ENCODE results near the gene GALNT2.

GALNT2 gene

GRCh38 chr1:230117694-230118093, 50.7 kb downstream of the GALNT2 start:
- H2BK15ac ChIP-seq (ENCODE audit: low read length), result no peak overlapping the region
- H3K23ac ChIP-seq (ENCODE audit: low read depth, low read length, poor library complexity), result no peak overlapping the region
- peaks cover 0 to 4% of the 10 kb centered on the region in 2 donors for H3K9me3 ChIP-seq (replicated peaks in 1 of 2; ENCODE audit: control insufficient read depth in 2 of 2, insufficient read depth in 1 of 2, low read depth in 1 of 2, low read length in 2 of 2)
- H2AK5ac ChIP-seq (ENCODE audit: low read depth, low read length), result no peak overlapping the region
- no CpG with 5 or more reads among the region's 6 CpGs for WGBS, 2 donors (ENCODE audit: extremely low coverage in 2 of 2, insufficient read length in 2 of 2, insufficient replicate concordance in 1 of 2)
- H3K9ac ChIP-seq (ENCODE audit: low read depth, low read length, poor library complexity), result no peak overlapping the region
- no peak overlapping the region for H3K27ac ChIP-seq (replicated peaks; ENCODE audit: low read length)
- peaks cover 0 to 25% of the 10 kb centered on the region in 2 donors for H3K36me3 ChIP-seq (replicated peaks in 1 of 2; ENCODE audit: control insufficient read depth in 2 of 2, insufficient read depth in 2 of 2, low read length in 2 of 2)
- H2BK12ac ChIP-seq (ENCODE audit: low read length), result no peak overlapping the region
- H2BK5ac ChIP-seq (ENCODE audit: low read length), result no peak overlapping the region
- H3K14ac ChIP-seq (ENCODE audit: low read length), result no peak overlapping the region
- DNase-seq (ENCODE audit: low spot score), result no peak
- no peak overlapping the region for H3K4ac ChIP-seq (ENCODE audit: low read length)
- no peak overlapping the region for H3K4me2 ChIP-seq (ENCODE audit: insufficient read depth, low read length, poor library complexity, severe bottlenecking)
- H3K27me3 ChIP-seq (ENCODE audit: control insufficient read depth in 3 of 3, insufficient read depth in 3 of 3, low read depth in 1 of 3, low read length in 3 of 3), result no peaks in the 10 kb centered on the region
- no peak overlapping the region for H2AFZ ChIP-seq (ENCODE audit: low read length)
- peaks cover 1% of the 10 kb centered on the region for H3K79me1 ChIP-seq (ENCODE audit: low read depth, low read length)
- H2BK120ac ChIP-seq (ENCODE audit: low read depth, low read length), result no peak overlapping the region
- H3K18ac ChIP-seq (ENCODE audit: low read length), result no peak overlapping the region
- no peak overlapping the region for H4K8ac ChIP-seq (ENCODE audit: low read depth, low read length)
- no peak overlapping the region for H4K91ac ChIP-seq (ENCODE audit: low read depth, low read length, poor library complexity)
- no peak overlapping the region for H3K4me3 ChIP-seq (ENCODE audit: low read length in 2 of 2)
- H3K4me1 ChIP-seq (ENCODE audit: control insufficient read depth in 2 of 2, insufficient read depth in 1 of 2, low read depth in 1 of 2, low read length in 2 of 2), result peaks cover 9 to 15% of the 10 kb centered on the region in 2 donors

GRCh38 chr1:230119340-230119739, 52.3 kb downstream of the GALNT2 start:
- H3K27me3 ChIP-seq (ENCODE audit: control insufficient read depth in 3 of 3, insufficient read depth in 3 of 3, low read depth in 1 of 3, low read length in 3 of 3), result no peaks in the 10 kb centered on the region
- no peak overlapping the region for H3K4me2 ChIP-seq (ENCODE audit: insufficient read depth, low read length, poor library complexity, severe bottlenecking)
- H3K27ac ChIP-seq (replicated peaks; ENCODE audit: low read length), result no peak overlapping the region

GRCh38 chr1:230120289-230120920, 53.4 kb downstream of the GALNT2 start:
- Histone ChIP-seq H3K79me1 (ENCODE audit: low read depth, low read length) (peaks cover 1% of the 10 kb centered on the region), H3K14ac (ENCODE audit: low read length) (no peak overlapping the region), H2AK5ac (ENCODE audit: low read depth, low read length) (no peak overlapping the region), H3K9me3 (replicated peaks in 1 of 2; ENCODE audit: control insufficient read depth in 2 of 2, insufficient read depth in 1 of 2, low read depth in 1 of 2, low read length in 2 of 2) (peaks cover 0 to 4% of the 10 kb centered on the region in 2 donors), H3K27me3 (ENCODE audit: control insufficient read depth in 3 of 3, insufficient read depth in 3 of 3, low read depth in 1 of 3, low read length in 3 of 3) (no peaks in the 10 kb centered on the region), H3K27ac (replicated peaks; ENCODE audit: low read length) (no peak overlapping the region), H3K4ac (ENCODE audit: low read length) (no peak overlapping the region), H2BK5ac (ENCODE audit: low read length) (no peak overlapping the region), H2BK120ac (ENCODE audit: low read depth, low read length) (no peak overlapping the region), H3K4me3 (ENCODE audit: low read length in 2 of 2) (no peak overlapping the region), H4K8ac (ENCODE audit: low read depth, low read length) (no peak overlapping the region), H2BK15ac (ENCODE audit: low read length) (no peak overlapping the region), H4K91ac (ENCODE audit: low read depth, low read length, poor library complexity) (no peak overlapping the region), H2AFZ (ENCODE audit: low read length) (no peak overlapping the region), H3K36me3 (replicated peaks in 1 of 2; ENCODE audit: control insufficient read depth in 2 of 2, insufficient read depth in 2 of 2, low read length in 2 of 2) (peaks cover 0 to 12% of the 10 kb centered on the region in 2 donors), H3K9ac (ENCODE audit: low read depth, low read length, poor library complexity) (no peak overlapping the region), H3K18ac (ENCODE audit: low read length) (no peak overlapping the region), H3K4me1 (ENCODE audit: control insufficient read depth in 2 of 2, insufficient read depth in 1 of 2, low read depth in 1 of 2, low read length in 2 of 2) (peaks cover 3 to 18% of the 10 kb centered on the region in 2 donors), H2BK12ac (ENCODE audit: low read length) (no peak overlapping the region), H3K4me2 (ENCODE audit: insufficient read depth, low read length, poor library complexity, severe bottlenecking) (no peak overlapping the region), H3K23ac (ENCODE audit: low read depth, low read length, poor library complexity) (no peak overlapping the region)
- no CpG with 5 or more reads among the region's 14 CpGs for WGBS, 2 donors (ENCODE audit: extremely low coverage in 2 of 2, insufficient read length in 2 of 2, insufficient replicate concordance in 1 of 2)
- DNase-seq (ENCODE audit: low spot score), result no peak

More at GRCh38 chr1:230119340-230119739, 52.3 kb downstream of the GALNT2 start:
- Histone ChIP-seq H3K4me3 (ENCODE audit: low read length in 2 of 2) (no peak overlapping the region), H2AK5ac (ENCODE audit: low read depth, low read length) (no peak overlapping the region), H3K18ac (ENCODE audit: low read length) (no peak overlapping the region), H3K9ac (ENCODE audit: low read depth, low read length, poor library complexity) (no peak overlapping the region), H3K4ac (ENCODE audit: low read length) (no peak overlapping the region), H3K14ac (ENCODE audit: low read length) (no peak overlapping the region), H2AFZ (ENCODE audit: low read length) (no peak overlapping the region), H4K91ac (ENCODE audit: low read depth, low read length, poor library complexity) (no peak overlapping the region), H2BK120ac (ENCODE audit: low read depth, low read length) (no peak overlapping the region), H2BK12ac (ENCODE audit: low read length) (no peak overlapping the region), H3K9me3 (replicated peaks in 1 of 2; ENCODE audit: control insufficient read depth in 2 of 2, insufficient read depth in 1 of 2, low read depth in 1 of 2, low read length in 2 of 2) (peaks cover 0 to 4% of the 10 kb centered on the region in 2 donors), H2BK15ac (ENCODE audit: low read length) (no peak overlapping the region), H3K4me1 (ENCODE audit: control insufficient read depth in 2 of 2, insufficient read depth in 1 of 2, low read depth in 1 of 2, low read length in 2 of 2) (peaks cover 3 to 9% of the 10 kb centered on the region in 2 donors), H2BK5ac (ENCODE audit: low read length) (no peak overlapping the region), H3K36me3 (replicated peaks in 1 of 2; ENCODE audit: control insufficient read depth in 2 of 2, insufficient read depth in 2 of 2, low read length in 2 of 2) (peaks cover 0 to 15% of the 10 kb centered on the region in 2 donors), H3K23ac (ENCODE audit: low read depth, low read length, poor library complexity) (no peak overlapping the region), H3K79me1 (ENCODE audit: low read depth, low read length) (peaks cover 1% of the 10 kb centered on the region), H4K8ac (ENCODE audit: low read depth, low read length) (no peak overlapping the region)
- no CpG with 5 or more reads among the region's 6 CpGs for WGBS, 2 donors (ENCODE audit: extremely low coverage in 2 of 2, insufficient read length in 2 of 2, insufficient replicate concordance in 1 of 2)
- no peak for DNase-seq (ENCODE audit: low spot score)

GRCh38 chr1:230120921-230121381, 53.9 kb downstream of the GALNT2 start:
- no peak overlapping the region for H2BK12ac ChIP-seq (ENCODE audit: low read length)
- H3K23ac ChIP-seq (ENCODE audit: low read depth, low read length, poor library complexity), result no peak overlapping the region
- H3K36me3 ChIP-seq (replicated peaks in 1 of 2; ENCODE audit: control insufficient read depth in 2 of 2, insufficient read depth in 2 of 2, low read length in 2 of 2), result peaks cover 0 to 12% of the 10 kb centered on the region in 2 donors
- no peak overlapping the region for H2BK5ac ChIP-seq (ENCODE audit: low read length)
- peaks cover 0 to under 1% of the 10 kb centered on the region in 2 donors for H3K9me3 ChIP-seq (replicated peaks in 1 of 2; ENCODE audit: control insufficient read depth in 2 of 2, insufficient read depth in 1 of 2, low read depth in 1 of 2, low read length in 2 of 2)
- no peak overlapping the region for H3K9ac ChIP-seq (ENCODE audit: low read depth, low read length, poor library complexity)
- no peak overlapping the region for H3K18ac ChIP-seq (ENCODE audit: low read length)
- H3K79me1 ChIP-seq (ENCODE audit: low read depth, low read length), result peaks cover 1% of the 10 kb centered on the region
- no peak overlapping the region for H2BK120ac ChIP-seq (ENCODE audit: low read depth, low read length)
- no peak overlapping the region for H3K4ac ChIP-seq (ENCODE audit: low read length)
- H2AFZ ChIP-seq (ENCODE audit: low read length), result no peak overlapping the region
- H2AK5ac ChIP-seq (ENCODE audit: low read depth, low read length), result no peak overlapping the region
- H4K91ac ChIP-seq (ENCODE audit: low read depth, low read length, poor library complexity), result no peak overlapping the region
- H3K14ac ChIP-seq (ENCODE audit: low read length), result no peak overlapping the region
- peaks cover 3 to 16% of the 10 kb centered on the region in 2 donors for H3K4me1 ChIP-seq (ENCODE audit: control insufficient read depth in 2 of 2, insufficient read depth in 1 of 2, low read depth in 1 of 2, low read length in 2 of 2)
- no CpG with 5 or more reads among the region's 9 CpGs for WGBS, 2 donors (ENCODE audit: extremely low coverage in 2 of 2, insufficient read length in 2 of 2, insufficient replicate concordance in 1 of 2)
- H3K4me2 ChIP-seq (ENCODE audit: insufficient read depth, low read length, poor library complexity, severe bottlenecking), result no peak overlapping the region
- no peak overlapping the region for H4K8ac ChIP-seq (ENCODE audit: low read depth, low read length)
- no peak overlapping the region for H3K4me3 ChIP-seq (ENCODE audit: low read length in 2 of 2)
- no peak overlapping the region for H3K27ac ChIP-seq (replicated peaks; ENCODE audit: low read length)
- DNase-seq (ENCODE audit: low spot score), result no peak
- no peak overlapping the region for H2BK15ac ChIP-seq (ENCODE audit: low read length)
- H3K27me3 ChIP-seq (ENCODE audit: control insufficient read depth in 3 of 3, insufficient read depth in 3 of 3, low read depth in 1 of 3, low read length in 3 of 3), result no peaks in the 10 kb centered on the region

Data from neuronal stem cell (in vitro differentiated cells).